ENCODE measurements around the gene GFER. TPM values are rescaled to one million over a fixed set of nuclear protein-coding genes. Genes with fewer than 3 reads are reported as not detected.
"Not testable (repeated sequence)": the region's sequence is repeated elsewhere in the genome, so short reads cannot be mapped to it uniquely, and the experiment has no call there.

GFER gene
- total RNA-seq, 2 experiments from 2014 or later, result 34.4 to 37.5 TPM

- no peaks in the 10 kb centered on the region for H3K36me3 Mint-ChIP-seq
- ChIA-PET POLR2A (no interaction called here), CTCF (interaction anchor here (1.9 kb wide), 1 partner anchor 15 kb away, joined by 6 read pairs; the partner anchor contains the start of gene NDUFB10)
- peaks cover 25% of the 10 kb centered on the region for H3K4me1 Mint-ChIP-seq (ENCODE audit: low read depth)
- peak overlapping the region; percentile 88 for H3K4me3 Mint-ChIP-seq
- H3K9me3 Mint-ChIP-seq, result no peaks in the 10 kb centered on the region
- no peak for DNase-seq
- no peak overlapping the region for H3K27ac Mint-ChIP-seq
- H3K27me3 Mint-ChIP-seq, result no peaks in the 10 kb centered on the region
- intact Hi-C loops (cut with micrococcal nuclease), result no loop called here
Observed at GRCh38 chr16:1944612-1945199, 39.3 kb upstream of the GFER start.

DNA sequence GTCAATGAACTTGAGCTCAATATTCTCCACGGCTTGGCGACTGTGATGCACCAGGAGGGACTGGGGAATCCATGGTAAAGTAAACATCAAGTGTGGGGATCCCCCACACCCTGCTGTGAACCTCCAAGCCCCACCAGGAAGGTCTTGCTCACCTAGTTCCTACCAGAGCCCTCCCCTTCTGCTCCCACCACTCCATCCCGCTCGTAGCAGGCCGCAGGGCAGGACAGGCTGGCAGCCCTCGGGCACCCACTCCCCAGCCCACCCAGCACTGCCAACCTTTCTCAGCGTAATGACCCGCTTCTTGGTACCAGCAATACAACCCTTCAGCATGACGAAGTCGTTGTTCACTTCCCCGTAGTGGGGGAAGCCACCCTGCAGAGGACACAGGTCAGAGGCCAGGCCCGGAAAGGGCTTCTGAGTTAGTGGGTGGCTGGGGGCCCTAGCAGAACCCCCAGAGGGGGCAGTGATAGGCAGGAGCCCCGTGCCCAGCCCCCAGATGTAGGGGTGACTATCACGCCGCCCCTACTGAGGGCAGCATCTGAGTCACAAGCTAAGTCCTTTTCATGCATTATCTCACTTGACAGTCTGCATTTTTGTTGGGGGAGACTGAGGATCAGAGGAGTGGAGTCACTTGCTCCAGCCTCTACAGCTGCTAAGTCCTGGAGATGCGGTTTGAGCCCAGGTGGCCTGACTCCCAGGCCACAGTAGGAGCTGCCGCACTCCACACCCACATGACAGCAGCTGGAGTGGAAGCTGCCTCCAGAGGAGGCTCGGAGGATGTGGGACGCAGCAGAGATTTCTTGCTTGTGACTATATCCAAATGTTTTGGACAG lies 38.2 kb upstream of the GFER start:
- no peaks in the 10 kb centered on the region for H3K27me3 Mint-ChIP-seq
- no peaks in the 10 kb centered on the region for H3K36me3 Mint-ChIP-seq
- ChIA-PET CTCF (interaction anchor here (1.2 kb wide), 1 partner anchor 194 kb away, joined by 4 read pairs; no protein-coding TSS in a partner anchor), POLR2A (interaction anchor here (0.8 to 1.4 kb wide), 3 partner anchors 11 to 19 kb away, joined by 3 to 5 read pairs (median 4); partner anchors contain the start of gene RPS2)
- intact Hi-C loops (cut with micrococcal nuclease), result no loop called here
- no peak for DNase-seq
- no peaks in the 10 kb centered on the region for H3K9me3 Mint-ChIP-seq
- H3K4me3 Mint-ChIP-seq, result no peak overlapping the region
- peaks cover 25% of the 10 kb centered on the region for H3K4me1 Mint-ChIP-seq (ENCODE audit: low read depth)
- no peak overlapping the region for H3K27ac Mint-ChIP-seq

- Mint-ChIP-seq H3K4me1 (ENCODE audit: low read depth) (peaks cover 19% of the 10 kb centered on the region), H3K9me3 (no peaks in the 10 kb centered on the region), H3K27ac (no peak overlapping the region), H3K27me3 (no peaks in the 10 kb centered on the region), H3K4me3 (no peak overlapping the region), H3K36me3 (no peaks in the 10 kb centered on the region)
- CTCF ChIA-PET, result interaction anchor here (1.2 kb wide), 1 partner anchor 193 kb away, joined by 4 read pairs; no protein-coding TSS in a partner anchor
- intact Hi-C loops (cut with micrococcal nuclease), result no loop called here
- POLR2A ChIA-PET, result interaction anchor here (0.8 to 1.4 kb wide), 3 partner anchors 10 to 18 kb away, joined by 3 to 5 read pairs (median 4); partner anchors contain the start of gene RPS2
- DNase-seq, result no peak
Observed at GRCh38 chr16:1946495-1947368, 37.3 kb upstream of the GFER start.

- POLR2A ChIA-PET, result no interaction called here
Observed at GRCh38 chr16:1947369-1947670, 36.7 kb upstream of the GFER start.

DNA sequence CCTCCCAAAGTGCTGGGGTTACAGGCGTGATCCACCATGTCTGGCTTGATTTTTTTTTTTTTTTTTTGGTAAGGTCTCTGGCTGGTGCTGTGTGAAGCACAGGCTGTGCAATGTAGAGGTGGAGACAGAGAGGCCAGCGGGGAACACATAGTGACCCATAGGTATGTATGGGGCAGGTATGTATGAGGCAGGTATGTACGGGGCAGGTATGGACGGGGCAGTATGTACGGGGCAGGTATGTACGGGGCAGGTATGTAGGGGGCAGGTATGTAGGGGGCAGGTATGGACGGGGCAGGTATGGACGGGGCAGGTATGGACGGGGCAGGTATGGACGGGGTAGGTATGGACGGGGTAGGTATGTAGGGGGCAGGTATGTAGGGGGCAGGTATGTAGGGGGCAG lies 34.5 kb upstream of the GFER start:
- H3K36me3 Mint-ChIP-seq, result no peaks in the 10 kb centered on the region
- H3K4me3 Mint-ChIP-seq, result no peak overlapping the region
- peaks cover 6% of the 10 kb centered on the region for H3K4me1 Mint-ChIP-seq (ENCODE audit: low read depth)
- no peaks in the 10 kb centered on the region for H3K27me3 Mint-ChIP-seq
- CTCF ChIA-PET, result no interaction called here
- H3K9me3 Mint-ChIP-seq, result no peaks in the 10 kb centered on the region
- intact Hi-C loops (cut with micrococcal nuclease), result no loop called here
- no peak overlapping the region for H3K27ac Mint-ChIP-seq
- DNase-seq, result no peak
- POLR2A ChIA-PET, result no interaction called here

More at GRCh38 chr16:1947369-1947670, 36.7 kb upstream of the GFER start:
- no peaks in the 10 kb centered on the region for H3K9me3 Mint-ChIP-seq
- H3K27me3 Mint-ChIP-seq, result no peaks in the 10 kb centered on the region
- H3K4me3 Mint-ChIP-seq, result no peak overlapping the region
- no peak for DNase-seq
- intact Hi-C loops (cut with micrococcal nuclease), result no loop called here
- H3K4me1 Mint-ChIP-seq (ENCODE audit: low read depth), result peaks cover 13% of the 10 kb centered on the region
- no peak overlapping the region for H3K27ac Mint-ChIP-seq
- H3K36me3 Mint-ChIP-seq, result no peaks in the 10 kb centered on the region
- CTCF ChIA-PET, result no interaction called here

DNA sequence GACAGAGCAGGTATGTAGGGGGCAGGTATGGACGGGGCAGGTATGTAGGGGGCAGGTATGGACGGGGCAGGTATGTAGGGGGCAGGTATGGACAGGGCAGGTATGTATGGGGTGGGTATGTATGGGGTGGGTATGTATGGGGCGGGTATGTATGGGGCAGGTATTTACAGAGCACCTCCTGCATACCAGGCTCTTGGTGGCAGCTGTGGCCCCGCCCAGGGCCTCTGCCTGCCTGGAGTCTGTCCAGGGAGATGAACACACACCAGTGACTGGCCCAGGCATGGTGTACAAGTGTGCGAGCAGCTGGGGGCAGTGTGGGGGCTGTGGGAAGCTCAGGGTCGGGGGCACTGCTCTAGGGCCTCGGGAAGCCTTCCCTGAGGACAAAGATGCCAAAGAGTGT lies 33.9 kb upstream of the GFER start:
- no peak for DNase-seq
- intact Hi-C loops (cut with micrococcal nuclease), result no loop called here
- CTCF ChIA-PET, result no interaction called here
- Mint-ChIP-seq H3K4me1 (ENCODE audit: low read depth) (peaks cover 3% of the 10 kb centered on the region), H3K4me3 (no peak overlapping the region), H3K27ac (no peak overlapping the region), H3K36me3 (no peaks in the 10 kb centered on the region), H3K9me3 (no peaks in the 10 kb centered on the region), H3K27me3 (no peaks in the 10 kb centered on the region)
- POLR2A ChIA-PET, result interaction anchor here (3.6 kb wide), 1 partner anchor 15 kb away, joined by 12 read pairs; the partner anchor contains the start of gene RPS2

- Mint-ChIP-seq H3K36me3 (no peaks in the 10 kb centered on the region), H3K27ac (no peak overlapping the region), H3K4me3 (no peak overlapping the region), H3K27me3 (no peaks in the 10 kb centered on the region), H3K4me1 (ENCODE audit: low read depth) (peaks cover 3% of the 10 kb centered on the region), H3K9me3 (no peaks in the 10 kb centered on the region)
- no peak for DNase-seq
- intact Hi-C loops (cut with micrococcal nuclease), result no loop called here
- ChIA-PET POLR2A (interaction anchor here (3.6 kb wide), 1 partner anchor 14 kb away, joined by 12 read pairs; the partner anchor contains the start of gene RPS2), CTCF (no interaction called here)
Observed at GRCh38 chr16:1950559-1950958, 33.4 kb upstream of the GFER start.

- Mint-ChIP-seq H3K36me3 (no peaks in the 10 kb centered on the region), H3K4me1 (ENCODE audit: low read depth) (peaks cover 3% of the 10 kb centered on the region), H3K27me3 (peaks cover 1% of the 10 kb centered on the region), H3K27ac (no peak overlapping the region), H3K9me3 (no peaks in the 10 kb centered on the region), H3K4me3 (no peak overlapping the region)
- intact Hi-C loops (cut with micrococcal nuclease), result no loop called here
- CTCF ChIA-PET, result no interaction called here
- POLR2A ChIA-PET, result interaction anchor here (3.6 kb wide), 1 partner anchor 11 kb away, joined by 12 read pairs; the partner anchor contains the start of gene RPS2
- DNase-seq, result no peak
Observed at GRCh38 chr16:1953734-1954133, 30.3 kb upstream of the GFER start.

DNA sequence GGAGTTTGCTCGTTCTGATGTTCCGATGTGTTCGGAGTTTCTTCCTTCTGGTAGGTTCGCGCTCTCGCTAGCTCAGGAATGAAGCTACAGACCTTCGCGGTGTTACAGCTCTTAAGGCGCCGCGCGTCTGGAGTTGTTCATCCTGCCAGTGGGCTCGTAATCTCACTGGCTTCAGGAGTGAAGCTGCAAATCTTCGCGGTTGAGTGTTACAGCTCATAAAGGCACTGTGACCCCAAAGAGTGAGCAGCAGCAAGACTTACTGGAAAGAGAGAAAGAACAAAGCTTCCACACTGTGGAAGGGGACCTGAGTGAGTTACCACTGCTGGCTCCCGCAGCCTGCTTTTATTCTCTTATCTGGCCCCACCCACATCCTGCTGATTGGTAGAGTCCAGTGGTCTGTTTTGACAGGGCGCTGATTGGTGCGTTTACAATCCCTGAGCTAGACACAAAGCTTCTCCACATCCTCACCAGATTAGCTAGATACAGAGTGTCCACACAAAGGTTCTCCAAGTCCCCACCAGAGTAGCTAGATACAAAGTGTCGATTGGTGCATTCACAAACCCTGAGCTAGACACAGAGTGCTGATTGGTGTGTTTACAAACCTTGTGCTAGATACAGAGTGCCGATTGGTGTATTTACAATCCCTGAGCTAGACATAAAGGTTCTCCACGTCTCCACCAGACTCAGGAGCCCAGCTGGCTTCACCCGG lies 26.4 kb upstream of the GFER start:
- H3K9me3 Mint-ChIP-seq; H3K27ac Mint-ChIP-seq; CTCF ChIA-PET; H3K27me3 Mint-ChIP-seq; H3K4me3 Mint-ChIP-seq; intact Hi-C loops (cut with micrococcal nuclease); DNase-seq: not testable (repeated sequence)
- Mint-ChIP-seq H3K4me1 (ENCODE audit: low read depth) (peaks cover 29% of the 10 kb centered on the region), H3K36me3 (peaks cover 21% of the 10 kb centered on the region)
- POLR2A ChIA-PET, result interaction anchor here (0.7 to 0.8 kb wide), 2 partner anchors 11 to 175 kb away, joined by 3 to 4 read pairs; partner anchors contain the start of genes NUBP2 and SPSB3

GRCh38 chr16:1958143-1958491 lies 25.9 kb upstream of the GFER start:
- POLR2A ChIA-PET, result interaction anchor here (0.7 kb wide), 1 partner anchor 176 kb away, joined by 3 read pairs; the partner anchor contains the start of genes NUBP2 and SPSB3
- Mint-ChIP-seq H3K36me3 (peaks cover 26% of the 10 kb centered on the region), H3K4me1 (ENCODE audit: low read depth) (peaks cover 34% of the 10 kb centered on the region)
- H3K9me3 Mint-ChIP-seq; H3K4me3 Mint-ChIP-seq; CTCF ChIA-PET; DNase-seq; H3K27me3 Mint-ChIP-seq; H3K27ac Mint-ChIP-seq; intact Hi-C loops (cut with micrococcal nuclease): not testable (repeated sequence)

DNA sequence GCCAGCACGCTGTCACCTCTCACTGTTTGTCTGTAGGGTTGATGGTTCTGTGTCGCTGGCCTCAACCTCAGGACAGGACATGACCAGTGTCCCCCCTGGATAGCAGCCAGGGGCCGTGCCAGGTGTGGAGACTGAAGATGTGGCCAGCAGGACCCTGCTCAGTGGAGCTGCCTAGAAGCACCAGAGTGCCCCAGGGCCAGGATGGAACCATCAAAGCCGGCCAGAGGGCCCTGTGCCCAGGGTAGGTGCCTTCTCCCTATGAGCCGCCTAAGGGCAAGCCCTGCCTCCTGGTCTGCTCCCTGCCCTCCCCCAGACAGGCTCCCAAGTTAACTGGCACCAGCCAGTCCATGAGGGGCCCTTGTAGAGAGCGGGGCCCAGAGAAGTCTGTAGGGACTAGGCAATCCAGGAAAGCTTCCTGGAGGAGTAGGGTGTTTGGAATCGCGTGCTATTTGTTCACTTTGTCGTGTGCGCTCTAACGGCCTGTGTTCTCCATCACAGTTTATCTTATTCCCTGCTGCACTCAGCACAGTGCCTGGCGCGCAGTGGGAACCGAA lies 25.2 kb upstream of the GFER start:
- Mint-ChIP-seq H3K4me3 (peak overlapping the region; percentile 96), H3K9me3 (no peaks in the 10 kb centered on the region), H3K27ac (peak overlapping the region; percentile 86), H3K36me3 (peaks cover 33% of the 10 kb centered on the region), H3K27me3 (peaks cover 1% of the 10 kb centered on the region), H3K4me1 (ENCODE audit: low read depth) (peaks cover 39% of the 10 kb centered on the region)
- DNase-seq, result no peak
- intact Hi-C loops (cut with micrococcal nuclease), result loop anchor here (1.0 kb wide), 2 partner anchors 15 to 34 kb away; partner anchors contain the start of gene MSRB1
- POLR2A ChIA-PET, result interaction anchor here (3.2 kb wide), 1 partner anchor 196 kb away, joined by 10 read pairs; the partner anchor contains the start of gene TRAF7
- CTCF ChIA-PET, result interaction anchor here (1.4 kb wide), 1 partner anchor 15 kb away, joined by 6 read pairs; the partner anchor contains the start of gene MSRB1

Data from activated CD4-positive, alpha-beta memory T cell treated with anti-CD3 and anti-CD28 coated beads for 36 hours (primary cell).